ENCODE measurements around the gene MCU. TPM values are rescaled to one million over a fixed set of nuclear protein-coding genes. Genes with fewer than 3 reads are reported as not detected.
"Not testable (repeated sequence)": the region's sequence is repeated elsewhere in the genome, so short reads cannot be mapped to it uniquely, and the experiment has no call there.

MCU gene
- total and polyA plus RNA-seq, 9 donors = 81.9 to 135 (median 113) TPM

- no peak overlapping the region for H3K4me3 ChIP-seq (ENCODE audit: low read length)
- no peak for DNase-seq
- H3K27me3 ChIP-seq (ENCODE audit: control insufficient read depth, insufficient read depth, low read length) = no peaks in the 10 kb centered on the region
- H3K36me3 ChIP-seq (ENCODE audit: control insufficient read depth, insufficient read depth, low read length) = no peaks in the 10 kb centered on the region
- H3K4me1 ChIP-seq (ENCODE audit: control insufficient read depth, insufficient read depth, low read length) = peaks cover 2% of the 10 kb centered on the region
- no peak overlapping the region for H3K27ac ChIP-seq (ENCODE audit: low read length)
- no peaks in the 10 kb centered on the region for H3K9me3 ChIP-seq (replicated peaks; ENCODE audit: control insufficient read depth, low read depth, low read length)
- 100% methylated on average over 1 of the region's 2 CpGs for WGBS (ENCODE audit: insufficient coverage)
These were observed 62.5 kb downstream of the MCU start for GRCh38 chr10:72754275-72755032.

- Histone ChIP-seq H3K27me3 (ENCODE audit: control insufficient read depth, insufficient read depth, low read length) (no peaks in the 10 kb centered on the region), H3K27ac (ENCODE audit: low read length) (no peak overlapping the region), H3K9me3 (replicated peaks; ENCODE audit: control insufficient read depth, low read depth, low read length) (no peaks in the 10 kb centered on the region), H3K4me1 (ENCODE audit: control insufficient read depth, insufficient read depth, low read length) (peaks cover 2% of the 10 kb centered on the region), H3K4me3 (ENCODE audit: low read length) (no peak overlapping the region), H3K36me3 (ENCODE audit: control insufficient read depth, insufficient read depth, low read length) (peaks cover 2% of the 10 kb centered on the region)
- no peak for DNase-seq
- WGBS (ENCODE audit: insufficient coverage) = 83% methylated on average over 1 of the region's 7 CpGs
These were observed 64.9 kb downstream of the MCU start for GRCh38 chr10:72756674-72757385.

- no peak overlapping the region for H3K4me3 ChIP-seq (ENCODE audit: low read length)
These were observed 65.8 kb downstream of the MCU start for GRCh38 chr10:72757732-72758131.

GRCh38 chr10:72758930-72759329 lies 67.0 kb downstream of the MCU start:
- DNase-seq; H3K36me3 ChIP-seq (ENCODE audit: control insufficient read depth, insufficient read depth, low read length); H3K4me3 ChIP-seq (ENCODE audit: low read length); H3K27ac ChIP-seq (ENCODE audit: low read length); H3K9me3 ChIP-seq (replicated peaks; ENCODE audit: control insufficient read depth, low read depth, low read length); H3K27me3 ChIP-seq (ENCODE audit: control insufficient read depth, insufficient read depth, low read length); H3K4me1 ChIP-seq (ENCODE audit: control insufficient read depth, insufficient read depth, low read length): not testable (repeated sequence)
- WGBS (ENCODE audit: insufficient coverage) = no CpG with 5 or more reads among the region's 10 CpGs

More at GRCh38 chr10:72757732-72758131, 65.8 kb downstream of the MCU start:
- H3K36me3 ChIP-seq (ENCODE audit: control insufficient read depth, insufficient read depth, low read length) = peaks cover 2% of the 10 kb centered on the region
- no peak overlapping the region for H3K27ac ChIP-seq (ENCODE audit: low read length)
- WGBS (ENCODE audit: insufficient coverage) = 100% methylated on average over 2 of the region's 2 CpGs
- DNase-seq = no peak
- H3K9me3 ChIP-seq (replicated peaks; ENCODE audit: control insufficient read depth, low read depth, low read length) = no peaks in the 10 kb centered on the region
- no peaks in the 10 kb centered on the region for H3K27me3 ChIP-seq (ENCODE audit: control insufficient read depth, insufficient read depth, low read length)
- peaks cover 2% of the 10 kb centered on the region for H3K4me1 ChIP-seq (ENCODE audit: control insufficient read depth, insufficient read depth, low read length)

GRCh38 chr10:72759584-72759983 lies 67.6 kb downstream of the MCU start:
- WGBS (ENCODE audit: insufficient coverage) = no CpG with 5 or more reads among the region's 1 CpG
- Histone ChIP-seq H3K27ac (ENCODE audit: low read length) (no peak overlapping the region), H3K4me3 (ENCODE audit: low read length) (no peak overlapping the region), H3K9me3 (replicated peaks; ENCODE audit: control insufficient read depth, low read depth, low read length) (no peaks in the 10 kb centered on the region), H3K4me1 (ENCODE audit: control insufficient read depth, insufficient read depth, low read length) (no peaks in the 10 kb centered on the region), H3K36me3 (ENCODE audit: control insufficient read depth, insufficient read depth, low read length) (peaks cover 6% of the 10 kb centered on the region), H3K27me3 (ENCODE audit: control insufficient read depth, insufficient read depth, low read length) (no peaks in the 10 kb centered on the region)
- no peak for DNase-seq

- Histone ChIP-seq H3K36me3 (ENCODE audit: control insufficient read depth, insufficient read depth, low read length) (peaks cover 10% of the 10 kb centered on the region), H3K4me1 (ENCODE audit: control insufficient read depth, insufficient read depth, low read length) (no peaks in the 10 kb centered on the region), H3K9me3 (replicated peaks; ENCODE audit: control insufficient read depth, low read depth, low read length) (no peaks in the 10 kb centered on the region), H3K4me3 (ENCODE audit: low read length) (no peak overlapping the region), H3K27ac (ENCODE audit: low read length) (no peak overlapping the region), H3K27me3 (ENCODE audit: control insufficient read depth, insufficient read depth, low read length) (no peaks in the 10 kb centered on the region)
- DNase-seq = no peak
- no CpG with 5 or more reads among the region's 1 CpG for WGBS (ENCODE audit: insufficient coverage)
These were observed 69.6 kb downstream of the MCU start for GRCh38 chr10:72761498-72761897.

GRCh38 chr10:72762042-72762441 lies 70.1 kb downstream of the MCU start:
- no peak overlapping the region for H3K4me3 ChIP-seq (ENCODE audit: low read length)
- no peak for DNase-seq
- no peaks in the 10 kb centered on the region for H3K4me1 ChIP-seq (ENCODE audit: control insufficient read depth, insufficient read depth, low read length)
- no peaks in the 10 kb centered on the region for H3K27me3 ChIP-seq (ENCODE audit: control insufficient read depth, insufficient read depth, low read length)
- H3K27ac ChIP-seq (ENCODE audit: low read length) = no peak overlapping the region
- H3K9me3 ChIP-seq (replicated peaks; ENCODE audit: control insufficient read depth, low read depth, low read length) = no peaks in the 10 kb centered on the region
- H3K36me3 ChIP-seq (ENCODE audit: control insufficient read depth, insufficient read depth, low read length) = peaks cover 10% of the 10 kb centered on the region

GRCh38 chr10:72763201-72763600 lies 71.3 kb downstream of the MCU start:
- Histone ChIP-seq H3K36me3 (ENCODE audit: control insufficient read depth, insufficient read depth, low read length) (peaks cover 10% of the 10 kb centered on the region), H3K9me3 (replicated peaks; ENCODE audit: control insufficient read depth, low read depth, low read length) (no peaks in the 10 kb centered on the region), H3K4me3 (ENCODE audit: low read length) (no peak overlapping the region), H3K27ac (ENCODE audit: low read length) (no peak overlapping the region), H3K27me3 (ENCODE audit: control insufficient read depth, insufficient read depth, low read length) (no peaks in the 10 kb centered on the region), H3K4me1 (ENCODE audit: control insufficient read depth, insufficient read depth, low read length) (no peaks in the 10 kb centered on the region)
- DNase-seq = no peak
- WGBS (ENCODE audit: insufficient coverage) = 89% methylated on average over 2 of the region's 3 CpGs

- Histone ChIP-seq H3K36me3 (ENCODE audit: control insufficient read depth, insufficient read depth, low read length) (peaks cover 10% of the 10 kb centered on the region), H3K27ac (ENCODE audit: low read length) (no peak overlapping the region), H3K4me1 (ENCODE audit: control insufficient read depth, insufficient read depth, low read length) (no peaks in the 10 kb centered on the region), H3K4me3 (ENCODE audit: low read length) (no peak overlapping the region), H3K27me3 (ENCODE audit: control insufficient read depth, insufficient read depth, low read length) (no peaks in the 10 kb centered on the region), H3K9me3 (replicated peaks; ENCODE audit: control insufficient read depth, low read depth, low read length) (no peaks in the 10 kb centered on the region)
- DNase-seq = no peak
These were observed 72.2 kb downstream of the MCU start for GRCh38 chr10:72764151-72764550.

- WGBS (ENCODE audit: insufficient coverage) = 86% methylated on average over 1 of the region's 3 CpGs
- Histone ChIP-seq H3K36me3 (ENCODE audit: control insufficient read depth, insufficient read depth, low read length) (peaks cover 7% of the 10 kb centered on the region), H3K4me1 (ENCODE audit: control insufficient read depth, insufficient read depth, low read length) (no peaks in the 10 kb centered on the region), H3K27me3 (ENCODE audit: control insufficient read depth, insufficient read depth, low read length) (no peaks in the 10 kb centered on the region), H3K27ac (ENCODE audit: low read length) (no peak overlapping the region), H3K9me3 (replicated peaks; ENCODE audit: control insufficient read depth, low read depth, low read length) (no peaks in the 10 kb centered on the region), H3K4me3 (ENCODE audit: low read length) (no peak overlapping the region)
- DNase-seq = no peak
These were observed 73.3 kb downstream of the MCU start for GRCh38 chr10:72765051-72765745.
